Mucosa of descending colon (tissue), 3 donors: ENCODE measurements around the gene SASS6. TPM values are rescaled to one million over a fixed set of nuclear protein-coding genes. Genes with fewer than 3 reads are reported as not detected.

Experiments used
- ATAC-seq: fragments of 200-7000 bp; cut with Tn5 transposase; one replicate; pipeline ENCODE4 v1.9.1; 2020; ENCODE audit warnings: mild to moderate bottlenecking, moderate library complexity
- DNase-seq, 3 donors: peaks; one replicate each; pipeline ENCODE4 v3.0.0-alpha.2; 2020
- H3K36me3 ChIP-seq: fragments of 200-600 bp; one replicate; pipeline ENCODE4 v1.8.0; 2021; ENCODE audit warnings: low read depth, mild to moderate bottlenecking
- H3K4me1 ChIP-seq: fragments of 200-600 bp; one replicate; pipeline ENCODE4 v1.8.0; 2021; ENCODE audit warnings: low read depth, mild to moderate bottlenecking
- H3K4me3 ChIP-seq: fragments of 200-600 bp; one replicate; pipeline ENCODE4 v1.8.0; 2021; ENCODE audit warnings: mild to moderate bottlenecking
- H3K9me3 ChIP-seq: fragments of 200-600 bp; one replicate; pipeline ENCODE4 v1.8.0; 2021; ENCODE audit warnings: mild to moderate bottlenecking
- intact Hi-C, 2 donors: fragments of 100-400 bp; cut with DNase I in 1 of 2; cut with micrococcal nuclease in 1 of 2; formaldehyde crosslinking; loops; one replicate each; pipeline versions ENCODE4 v1.11.0 to v1.11.1; 2022; cut with DNase I, micrococcal nuclease
- total RNA-seq, 3 donors: library from RNA; stranded (reverse); fragmentation: NEBNext Ultra II Directional in 2 of 3; extraction: Animal tissue kit (Norgen Biotek cat#: 25700) in 2 of 3; gene quantifications; one replicate each; pipeline versions ENCODE4 v1.2.1 to v1.2.4, GENCODE V29; 2021 to 2023
- TF ChIP-seq, protein P1 (sequence below): fragments of 200-600 bp; IDR thresholded peaks from one replicate; pipeline ENCODE4 v1.8.0; 2022; ENCODE audit warnings: antibody characterized with exemption, mild to moderate bottlenecking
- donor health status: DM: no; HTN: no; CAD: no; lungs with moderate emphysema.
- donor health status: DM: no; HTN: no; CAD: no.
- donor health status: DM: no; HTN: yes; CAD: no.

SASS6 gene
- total RNA-seq, 3 donors from 2014 or later: 2.3 to 4.8 (median 4.4) TPM

DNA sequence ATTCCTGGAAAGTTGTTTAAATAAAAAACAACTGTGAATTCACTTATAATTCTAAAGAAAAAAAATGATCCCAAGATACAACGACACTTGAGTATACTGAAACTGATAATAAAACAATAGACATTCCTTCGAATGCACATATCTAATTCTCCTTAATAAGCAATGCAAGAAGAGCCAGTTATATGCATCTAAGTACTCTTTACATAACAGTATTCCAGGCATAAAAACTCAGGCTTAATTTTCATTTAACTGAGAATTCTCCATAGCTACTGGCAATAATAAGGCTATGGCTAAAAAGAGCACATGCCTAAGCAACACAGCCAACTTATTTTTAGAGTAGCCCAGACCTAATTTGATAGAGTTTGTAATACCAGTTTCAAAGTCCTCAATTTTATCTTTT, 31.2 kb downstream of the SASS6 start:
- Histone ChIP-seq H3K4me3 (no peak overlapping the region), H3K4me1 (no peaks in the 10 kb centered on the region), H3K9me3 (no peaks in the 10 kb centered on the region), H3K36me3 (no peaks in the 10 kb centered on the region)
- TF ChIP-seq, protein P1, sequence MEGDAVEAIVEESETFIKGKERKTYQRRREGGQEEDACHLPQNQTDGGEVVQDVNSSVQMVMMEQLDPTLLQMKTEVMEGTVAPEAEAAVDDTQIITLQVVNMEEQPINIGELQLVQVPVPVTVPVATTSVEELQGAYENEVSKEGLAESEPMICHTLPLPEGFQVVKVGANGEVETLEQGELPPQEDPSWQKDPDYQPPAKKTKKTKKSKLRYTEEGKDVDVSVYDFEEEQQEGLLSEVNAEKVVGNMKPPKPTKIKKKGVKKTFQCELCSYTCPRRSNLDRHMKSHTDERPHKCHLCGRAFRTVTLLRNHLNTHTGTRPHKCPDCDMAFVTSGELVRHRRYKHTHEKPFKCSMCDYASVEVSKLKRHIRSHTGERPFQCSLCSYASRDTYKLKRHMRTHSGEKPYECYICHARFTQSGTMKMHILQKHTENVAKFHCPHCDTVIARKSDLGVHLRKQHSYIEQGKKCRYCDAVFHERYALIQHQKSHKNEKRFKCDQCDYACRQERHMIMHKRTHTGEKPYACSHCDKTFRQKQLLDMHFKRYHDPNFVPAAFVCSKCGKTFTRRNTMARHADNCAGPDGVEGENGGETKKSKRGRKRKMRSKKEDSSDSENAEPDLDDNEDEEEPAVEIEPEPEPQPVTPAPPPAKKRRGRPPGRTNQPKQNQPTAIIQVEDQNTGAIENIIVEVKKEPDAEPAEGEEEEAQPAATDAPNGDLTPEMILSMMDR: no peak
- DNase-seq (no peak), ATAC-seq (no peak)
- intact Hi-C loops: no loop called here

DNA sequence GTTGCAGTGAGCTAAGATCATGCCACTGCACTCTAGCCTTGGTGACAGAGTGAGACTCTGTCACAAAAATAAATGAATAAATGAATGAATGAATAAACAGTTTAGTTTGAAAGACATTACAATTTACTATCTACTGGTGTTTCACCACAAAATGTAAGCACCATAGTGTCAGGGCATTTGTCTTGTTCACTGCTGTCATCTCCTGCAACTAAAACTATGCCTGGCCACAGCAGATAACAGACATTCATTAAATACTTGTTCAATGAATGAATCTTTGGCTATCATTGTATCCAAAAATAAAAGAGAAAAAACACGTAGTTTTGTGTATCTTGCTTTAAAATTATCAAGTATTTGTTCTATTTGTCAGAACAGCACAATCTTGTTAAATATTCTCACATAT, 32.5 kb downstream of the SASS6 start:
- H3K4me1 ChIP-seq: no peaks in the 10 kb centered on the region
- intact Hi-C loops: no loop called here
- no peaks in the 10 kb centered on the region for H3K36me3 ChIP-seq
- DNase-seq: no peak
- H3K9me3 ChIP-seq: no peaks in the 10 kb centered on the region
- TF ChIP-seq, protein P1: no peak
- ATAC-seq: no peak
- H3K4me3 ChIP-seq: no peak overlapping the region

DNA sequence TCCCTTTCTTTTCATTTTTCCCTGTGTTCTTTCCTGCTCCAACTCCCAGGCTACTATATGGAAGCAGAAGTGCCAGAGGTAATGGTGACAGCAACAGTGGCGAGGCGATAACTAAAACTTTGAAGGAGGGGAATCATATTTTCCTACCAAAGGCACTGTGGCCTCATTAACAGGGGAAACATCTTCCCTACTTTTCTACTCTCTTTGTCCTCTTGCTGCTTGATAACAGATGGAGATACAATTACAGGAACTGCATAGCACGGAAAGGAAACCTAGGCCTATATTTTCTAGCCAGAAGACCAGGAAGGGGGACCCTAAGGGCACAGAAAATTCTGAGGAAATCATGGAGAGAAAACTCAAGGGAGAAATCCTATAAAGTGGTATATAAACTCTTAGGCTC, 42.3 kb downstream of the SASS6 start:
- intact Hi-C loops: no loop called here
- no peak for ATAC-seq

DNA sequence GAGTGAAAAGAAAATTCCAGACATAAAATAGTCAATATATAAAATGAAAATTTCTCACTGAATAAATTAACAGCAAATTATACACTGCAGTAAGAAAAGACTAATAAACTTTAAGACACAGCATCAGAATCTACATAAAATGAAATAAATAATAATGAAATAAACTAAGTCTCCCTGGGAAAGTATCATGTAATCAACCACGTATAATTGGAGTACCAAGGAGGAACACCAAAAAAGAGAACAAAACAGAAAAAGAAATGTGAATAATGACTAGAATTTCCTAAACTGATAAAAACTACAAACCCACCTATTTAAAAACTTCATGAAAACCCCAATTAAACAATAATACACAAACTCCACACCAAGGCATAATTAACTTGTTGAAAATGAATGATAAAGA, 43.6 kb downstream of the SASS6 start:
- no peaks in the 10 kb centered on the region for H3K4me1 ChIP-seq
- H3K4me3 ChIP-seq: no peak overlapping the region
- no peaks in the 10 kb centered on the region for H3K9me3 ChIP-seq
- DNase-seq (no peak), ATAC-seq (no peak)
- H3K36me3 ChIP-seq: no peaks in the 10 kb centered on the region
- TF ChIP-seq, protein P1: no peak
- intact Hi-C loops: no loop called here

More for the DNA sequence above, 42.3 kb downstream of the SASS6 start:
- Histone ChIP-seq H3K4me3 (no peak overlapping the region), H3K4me1 (no peaks in the 10 kb centered on the region), H3K36me3 (no peaks in the 10 kb centered on the region), H3K9me3 (no peaks in the 10 kb centered on the region)
- TF ChIP-seq, protein P1: no peak
- no peak for DNase-seq

DNA sequence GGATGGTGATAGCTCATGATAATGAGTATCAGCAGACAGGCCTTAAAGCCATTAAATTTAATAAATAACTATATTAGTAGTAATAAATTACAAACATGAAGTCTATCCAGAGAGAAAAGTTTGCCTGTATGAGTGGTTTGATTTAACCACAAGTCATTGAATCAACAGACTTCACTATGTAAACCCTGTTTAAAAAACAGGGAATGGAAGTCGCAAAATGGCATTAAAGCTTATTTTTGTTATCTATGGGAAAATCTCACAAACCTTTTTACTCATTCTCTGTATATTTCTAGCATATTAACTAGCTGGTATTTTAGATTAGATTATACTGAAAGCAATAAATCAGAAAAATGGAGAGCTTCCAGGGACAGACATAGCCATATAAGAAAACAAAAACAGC, 45.3 kb downstream of the SASS6 start:
- ATAC-seq (no peak), DNase-seq (no peak)
- no peaks in the 10 kb centered on the region for H3K36me3 ChIP-seq
- H3K4me3 ChIP-seq: no peak overlapping the region
- no peaks in the 10 kb centered on the region for H3K4me1 ChIP-seq
- H3K9me3 ChIP-seq: no peaks in the 10 kb centered on the region
- TF ChIP-seq, protein P1: no peak
- intact Hi-C loops: no loop called here

DNA sequence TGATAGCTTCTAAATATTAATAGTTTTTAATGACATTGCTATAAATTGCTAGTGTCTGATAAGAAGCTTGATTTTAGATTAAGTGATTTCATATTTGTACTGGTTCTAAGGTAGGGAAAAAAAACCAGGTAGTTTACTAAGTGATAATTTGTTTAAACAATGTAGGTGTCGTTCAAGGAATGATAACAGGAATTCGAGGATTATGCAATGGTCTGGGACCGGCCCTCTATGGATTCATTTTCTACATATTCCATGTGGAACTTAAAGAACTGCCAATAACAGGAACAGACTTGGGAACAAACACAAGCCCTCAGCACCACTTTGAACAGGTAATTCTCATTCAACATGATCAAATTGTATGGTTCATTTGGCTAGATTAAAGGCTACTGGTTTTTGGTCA, 52.4 kb downstream of the SASS6 start:
- TF ChIP-seq, protein P1: no peak
- intact Hi-C loops: no loop called here
- Histone ChIP-seq H3K4me3 (no peak overlapping the region), H3K9me3 (no peaks in the 10 kb centered on the region), H3K36me3 (peaks cover 5% of the 10 kb centered on the region), H3K4me1 (no peaks in the 10 kb centered on the region)
- no peak for DNase-seq
- ATAC-seq: no peak
